GM12865 (cell line): Measurements from ENCODE around the gene RAD51D.
"Not testable (repeated sequence)": the region's sequence is repeated elsewhere in the genome, so short reads cannot be mapped to it uniquely, and the experiment has no call there.

ENCODE experiments used
- DNase-seq: peaks from one replicate; pipeline ENCODE4 v3.0.0; 2010; ENCODE audit warnings: low read depth
- H3K4me3 ChIP-seq: 2 replicates; pipeline ENCODE4 v1.5.1; 2011; ENCODE audit warnings: mild to moderate bottlenecking, low read depth, low read length, control low read depth
- TF ChIP-seq, protein P1 (sequence below): IDR thresholded peaks from 2 replicates; pipeline ENCODE4 v1.5.1; 2011; ENCODE audit warnings: low read length, control low read depth, low read depth, inconsistent platforms; ENCODE audit not compliant: insufficient read depth; ENCODE audit errors: missing control alignments

Gene RAD51D

DNA sequence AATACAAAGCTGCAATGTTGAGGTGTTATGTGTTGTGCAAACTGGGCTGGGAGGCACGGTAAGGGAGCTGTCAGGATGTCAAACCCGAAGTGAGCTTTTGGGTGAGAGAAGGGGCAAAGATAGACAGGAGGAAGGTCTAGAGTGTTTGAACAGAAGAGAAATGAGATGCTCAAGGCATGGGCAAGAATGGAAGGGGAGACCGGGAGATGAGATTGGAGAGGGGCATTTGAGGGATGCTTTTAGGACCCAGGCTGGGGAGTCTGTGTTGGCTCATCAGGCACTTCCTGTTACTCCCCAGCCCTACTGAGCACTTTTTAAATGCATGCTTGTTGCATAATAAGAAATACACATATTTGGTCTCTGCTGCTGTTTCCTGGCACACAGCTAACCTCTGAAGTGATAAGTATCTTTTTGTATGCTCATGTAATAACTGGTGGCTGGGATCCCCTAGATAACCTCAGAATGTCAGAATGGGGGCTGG lies 41.7 kb upstream of the RAD51D start:
- no peak for DNase-seq
- TF ChIP-seq, protein P1, sequence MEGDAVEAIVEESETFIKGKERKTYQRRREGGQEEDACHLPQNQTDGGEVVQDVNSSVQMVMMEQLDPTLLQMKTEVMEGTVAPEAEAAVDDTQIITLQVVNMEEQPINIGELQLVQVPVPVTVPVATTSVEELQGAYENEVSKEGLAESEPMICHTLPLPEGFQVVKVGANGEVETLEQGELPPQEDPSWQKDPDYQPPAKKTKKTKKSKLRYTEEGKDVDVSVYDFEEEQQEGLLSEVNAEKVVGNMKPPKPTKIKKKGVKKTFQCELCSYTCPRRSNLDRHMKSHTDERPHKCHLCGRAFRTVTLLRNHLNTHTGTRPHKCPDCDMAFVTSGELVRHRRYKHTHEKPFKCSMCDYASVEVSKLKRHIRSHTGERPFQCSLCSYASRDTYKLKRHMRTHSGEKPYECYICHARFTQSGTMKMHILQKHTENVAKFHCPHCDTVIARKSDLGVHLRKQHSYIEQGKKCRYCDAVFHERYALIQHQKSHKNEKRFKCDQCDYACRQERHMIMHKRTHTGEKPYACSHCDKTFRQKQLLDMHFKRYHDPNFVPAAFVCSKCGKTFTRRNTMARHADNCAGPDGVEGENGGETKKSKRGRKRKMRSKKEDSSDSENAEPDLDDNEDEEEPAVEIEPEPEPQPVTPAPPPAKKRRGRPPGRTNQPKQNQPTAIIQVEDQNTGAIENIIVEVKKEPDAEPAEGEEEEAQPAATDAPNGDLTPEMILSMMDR = no peak
- H3K4me3 ChIP-seq = no peak overlapping the region

DNA sequence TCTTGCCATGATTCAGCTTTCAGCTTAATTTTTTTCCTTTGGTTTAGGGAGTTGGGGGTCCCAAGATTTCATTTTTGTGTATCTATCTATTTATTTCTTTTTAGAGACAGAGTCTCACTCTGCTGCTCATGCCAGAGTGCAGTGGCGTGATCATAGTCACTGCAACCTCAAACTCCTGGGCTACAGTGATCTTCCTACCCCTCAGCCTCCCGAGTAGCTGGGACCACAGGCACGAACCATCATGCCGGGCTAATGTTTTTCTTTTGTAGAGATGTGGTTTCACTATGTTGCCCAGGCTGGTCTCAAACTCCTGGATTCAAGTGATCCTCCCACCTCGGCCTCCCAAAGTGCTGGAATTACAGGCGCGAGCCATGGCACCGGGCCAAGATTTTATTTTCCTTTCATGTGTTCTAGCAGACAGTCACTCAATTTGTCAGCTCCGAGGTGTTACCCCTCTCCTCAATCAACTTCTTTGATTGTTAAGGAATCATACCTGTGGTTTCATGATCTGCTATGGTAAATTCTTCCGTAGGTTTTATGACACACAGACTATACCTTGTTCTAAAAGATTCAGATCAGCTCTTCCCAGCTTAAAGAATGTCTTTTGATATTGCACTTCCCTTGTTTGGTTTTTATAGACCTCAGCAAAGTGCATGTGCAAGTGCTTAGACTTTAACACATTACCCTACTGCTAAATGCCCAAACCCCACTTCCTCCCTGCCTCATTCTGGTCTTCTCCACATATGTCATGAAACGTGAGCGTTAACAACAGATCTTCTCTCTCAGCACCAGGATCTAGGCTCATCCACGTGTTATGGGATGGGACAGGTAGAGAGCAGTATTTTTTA lies 40.9 kb upstream of the RAD51D start:
- TF ChIP-seq, protein P1 = no peak
- DNase-seq = no peak
- no peak overlapping the region for H3K4me3 ChIP-seq

DNA sequence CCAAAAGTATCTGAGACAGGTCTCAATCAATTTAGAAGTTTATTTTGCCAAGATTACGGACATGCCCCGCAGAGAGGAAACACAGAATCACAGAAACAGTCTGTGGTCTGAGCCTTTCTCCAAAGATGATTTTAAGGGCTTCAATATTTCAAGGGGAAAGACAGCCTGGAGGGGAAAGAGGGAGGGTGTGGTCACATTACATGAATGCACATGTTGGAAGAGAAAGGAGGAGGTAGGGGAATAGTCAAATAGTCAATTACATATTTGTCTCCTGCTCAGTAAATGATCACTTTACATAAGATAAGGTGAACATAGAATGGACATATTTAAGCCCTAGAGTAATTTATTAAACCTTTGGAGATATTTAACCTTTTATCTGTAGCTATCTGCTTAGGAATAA lies 40.3 kb upstream of the RAD51D start:
- no peak overlapping the region for H3K4me3 ChIP-seq
- TF ChIP-seq, protein P1 = no peak
- DNase-seq = no peak

DNA sequence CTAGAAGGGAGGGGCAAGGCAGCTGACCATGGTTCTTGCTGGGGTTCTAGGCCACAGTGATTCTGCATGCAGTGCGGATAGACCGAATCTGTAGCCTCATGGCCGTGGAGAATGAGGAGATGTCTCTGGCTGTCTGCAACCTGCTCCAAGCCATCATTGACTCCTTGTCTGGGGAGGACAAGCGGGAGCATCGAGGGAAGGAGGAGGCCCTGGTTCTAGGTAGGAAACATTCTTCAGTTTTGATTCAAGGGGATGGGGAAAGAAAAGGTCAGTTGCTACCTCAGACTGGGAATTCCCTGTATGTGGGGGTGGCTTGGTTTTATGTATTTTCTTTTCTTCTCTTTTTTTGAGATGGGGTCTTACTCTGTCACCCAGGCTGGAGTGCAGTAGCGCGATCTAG lies 35.6 kb upstream of the RAD51D start:
- DNase-seq = no peak
- no peak overlapping the region for H3K4me3 ChIP-seq
- TF ChIP-seq, protein P1 = no peak

DNA sequence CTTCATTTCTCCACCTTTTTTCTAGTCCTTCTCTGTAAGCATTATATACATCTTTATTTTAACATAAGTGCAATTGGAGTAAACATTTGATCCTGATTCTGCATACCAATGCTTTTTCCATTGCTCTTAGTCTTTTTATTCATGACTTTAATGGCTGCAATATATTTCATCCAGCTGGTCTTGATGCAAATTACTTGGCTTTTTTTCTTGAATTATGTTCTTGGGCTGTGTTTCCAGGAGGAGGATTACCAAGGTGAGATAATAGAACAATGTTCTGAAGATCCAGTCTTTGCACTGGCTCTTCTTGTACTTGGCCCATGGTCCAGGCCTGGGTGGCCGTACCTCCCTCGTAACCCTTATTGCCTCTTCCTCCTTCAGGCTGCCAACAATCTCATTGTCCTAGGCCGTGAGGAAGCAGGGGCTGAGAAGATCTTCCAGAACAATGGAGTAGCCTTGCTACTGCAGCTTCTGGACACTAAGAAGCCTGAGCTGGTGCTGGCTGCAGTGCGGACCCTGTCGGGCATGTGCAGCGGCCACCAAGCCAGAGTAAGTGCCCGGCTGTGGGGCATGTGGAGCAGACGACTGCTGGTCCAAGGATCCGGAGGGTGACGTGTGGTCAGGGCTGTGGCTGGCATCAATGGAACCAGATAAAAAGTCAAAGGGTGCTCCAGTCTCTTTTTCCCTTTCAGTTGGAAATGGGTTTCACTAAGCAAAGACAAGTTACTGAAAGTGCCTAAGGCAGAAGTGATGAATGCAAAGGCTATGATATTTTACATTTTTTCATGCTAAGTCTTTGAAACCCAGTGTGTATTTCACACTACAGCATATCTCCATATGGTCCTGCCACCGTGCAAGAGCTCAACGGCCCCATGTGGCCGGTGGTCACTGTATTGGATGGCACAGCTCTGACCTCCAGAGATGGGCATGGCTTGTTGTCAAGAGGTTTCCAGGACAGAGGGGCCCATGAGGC lies 34.8 kb upstream of the RAD51D start:
- DNase-seq = no peak
- TF ChIP-seq, protein P1 = no peak
- no peak overlapping the region for H3K4me3 ChIP-seq

DNA sequence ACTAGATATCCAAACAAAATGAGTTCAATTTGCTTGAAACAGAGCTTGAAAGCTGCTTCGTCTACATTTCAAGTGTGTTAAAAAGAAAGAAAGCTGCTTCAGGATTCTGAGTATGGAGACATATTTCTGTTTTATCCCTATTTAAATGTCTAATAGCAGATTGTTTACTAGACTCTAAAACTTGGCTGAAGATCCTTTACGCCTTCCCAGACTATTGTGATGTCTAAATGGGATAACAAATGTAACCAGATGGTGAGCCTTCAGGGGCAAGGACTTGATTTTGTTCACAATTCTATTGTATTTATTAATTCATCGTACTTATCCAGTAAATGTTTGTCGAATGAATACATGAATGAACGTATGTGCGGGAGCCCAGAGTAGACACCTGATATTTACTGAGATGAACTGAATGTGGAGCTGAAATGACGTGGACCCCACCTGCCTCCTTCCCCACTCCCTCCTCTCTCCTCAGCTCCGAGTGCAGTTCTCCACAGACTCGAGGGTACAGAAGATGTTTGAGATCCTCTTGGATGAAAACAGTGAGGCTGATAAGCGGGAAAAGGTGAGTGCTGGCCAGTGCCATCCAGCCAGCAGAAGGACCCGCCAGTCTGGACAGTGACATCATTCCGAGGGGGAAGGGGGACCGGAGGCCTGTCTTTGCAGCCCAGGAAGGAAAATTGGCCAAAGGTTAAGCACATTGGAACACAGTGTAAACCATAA lies 32.9 kb upstream of the RAD51D start:
- no peak overlapping the region for H3K4me3 ChIP-seq
- TF ChIP-seq, protein P1 = no peak
- no peak for DNase-seq

DNA sequence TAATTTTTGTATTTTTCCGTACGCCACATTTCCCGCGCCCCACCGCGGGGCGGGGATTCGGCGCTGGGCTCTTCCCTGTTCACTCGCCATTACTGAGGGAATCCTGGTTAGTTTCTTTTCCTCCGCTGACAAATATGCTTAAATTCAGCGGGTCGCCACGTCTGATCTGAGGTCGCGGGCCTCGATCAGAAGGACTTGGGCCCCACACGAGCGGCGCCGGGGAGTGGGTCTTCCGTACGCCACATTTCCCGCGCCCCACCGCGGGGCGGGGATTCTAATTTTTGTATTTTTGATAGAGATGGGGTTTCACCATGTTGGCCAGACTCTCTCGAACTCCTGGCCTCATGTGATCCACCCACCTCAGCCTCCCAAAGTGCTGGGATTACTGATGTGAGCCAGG lies 31.4 kb upstream of the RAD51D start:
- not testable (repeated sequence) for DNase-seq, H3K4me3 ChIP-seq
